HepG2 (cell line): ENCODE measurements around the gene SCUBE1. TPM values are rescaled to one million over a fixed set of nuclear protein-coding genes. Genes with fewer than 3 reads are reported as not detected.

Source experiments
- ATAC-seq: fragments of 200-7000 bp; cut with Tn5 transposase; 3 replicates; pipeline ENCODE4 v1.9.1; 2020; ENCODE audit warnings: mild to moderate bottlenecking, moderate library complexity
- BruUV-seq: library from RNA; stranded (reverse); fragments of 400-500 nt; replicated peaks from 2 replicates; lab custom pipeline; 2021; lab: Mats Ljungman, UMichigan
- CTCF ChIA-PET: fragments of 300-600 bp; formaldehyde crosslinking; extraction: SDS; loops from one replicate; lab custom pipeline; 2021; ENCODE audit warnings: low total read pairs, inconsistent platforms, low intra/inter-chr PET ratio; lab: Yijun Ruan, JAX
- POLR2A ChIA-PET: fragments of 350-600 bp; sonication (Branson Sonifier 250); formaldehyde crosslinking; loops from one replicate; lab custom pipeline; 2020; ENCODE audit warnings: antibody characterized with exemption, inconsistent platforms; lab: Yijun Ruan, JAX
- DNase-seq: peaks from one replicate; pipeline ENCODE4 v3.0.0-alpha.2; 2015; ENCODE audit warnings: low spot score
- FAIRE-seq: peaks from 3 replicates; lab custom pipeline; 2011; peaks lifted over from hg19 to GRCh38; lab: Jason Lieb, UNC
- H2AFZ ChIP-seq: one replicate; pipeline ENCODE4 v1.6.1; 2011; ENCODE audit warnings: low read length, inconsistent platforms
- H3K27ac ChIP-seq: fragments of 300-600 bp; 3 replicates; pipeline ENCODE4 v1.8.0; 2011; ENCODE audit warnings: mixed run types, mild to moderate bottlenecking, mixed read lengths, low read length, inconsistent platforms; ENCODE audit not compliant: insufficient read depth; ENCODE audit errors: extremely low read length
- H3K27me3 ChIP-seq, 2 experiments: fragments of 200-600 bp in 1 of 2; 2 replicates in 1 of 2; 3 replicates in 1 of 2; pipeline versions ENCODE4 v1.6.0 to v1.8.0; 2011; ENCODE audit warnings: low read length in 2 of 2, mild to moderate bottlenecking in 2 of 2, moderate library complexity in 2 of 2, inconsistent platforms in 1 of 2; ENCODE audit not compliant: insufficient read depth in 2 of 2, control insufficient read depth in 1 of 2
- H3K36me3 ChIP-seq, 2 experiments: fragments of 200-600 bp in 1 of 2; replicated peaks in 1 of 2; 2 replicates in 1 of 2; 3 replicates in 1 of 2; pipeline versions ENCODE4 v1.5.1 to v1.8.0; 2011; ENCODE audit warnings: low read length in 2 of 2, inconsistent platforms in 1 of 2; ENCODE audit not compliant: insufficient read depth in 2 of 2, control insufficient read depth in 1 of 2
- H3K4me1 ChIP-seq: 2 replicates; pipeline ENCODE4 v1.5.1; 2012; ENCODE audit warnings: low read length, inconsistent platforms; ENCODE audit not compliant: insufficient read depth
- H3K4me2 ChIP-seq: 2 replicates; pipeline ENCODE4 v1.6.0; 2011; ENCODE audit warnings: low read depth, low read length, inconsistent platforms
- H3K4me3 ChIP-seq, 3 experiments: fragments of 200-600 bp in 1 of 3; sonication (generic), shearing (Covaris generic) in 1 of 3; replicated peaks in 1 of 3; 2 replicates each; pipeline ENCODE4 v1.5.1; 2011 to 2016; ENCODE audit warnings: low read length in 3 of 3, inconsistent platforms in 2 of 3, low read depth in 2 of 3, mild to moderate bottlenecking in 2 of 3, control low read depth in 1 of 3, mixed read lengths in 1 of 3; ENCODE audit not compliant: insufficient read depth in 1 of 3
- H3K79me2 ChIP-seq: one replicate; pipeline ENCODE4 v1.6.1; 2011; ENCODE audit warnings: low read length, inconsistent platforms; ENCODE audit not compliant: insufficient read depth
- H3K9ac ChIP-seq: 2 replicates; pipeline ENCODE4 v1.6.0; 2011; ENCODE audit warnings: mild to moderate bottlenecking, low read depth, low read length, inconsistent platforms; ENCODE audit not compliant: insufficient read depth
- H3K9me3 ChIP-seq: 2 replicates; pipeline ENCODE4 v1.5.1; 2012; ENCODE audit warnings: mild to moderate bottlenecking, low read length
- H4K20me1 ChIP-seq: 2 replicates; pipeline ENCODE4 v1.6.0; 2011; ENCODE audit warnings: inconsistent platforms, mild to moderate bottlenecking, low read length, moderate library complexity; ENCODE audit not compliant: insufficient read depth
- ARNT ChIP-seq: fragments of 450-650 bp; IDR thresholded peaks from 2 replicates; pipeline ENCODE4 v1.6.1; 2017
- CEBPZ ChIP-seq: IDR thresholded peaks from 2 replicates; pipeline ENCODE4 v1.6.1; 2012; ENCODE audit warnings: low read length, improper control_type of control experiment
- FOSL2 ChIP-seq: sonication (generic); formaldehyde crosslinking; IDR thresholded peaks from 2 replicates; pipeline ENCODE4 v1.4.0; 2020; ENCODE audit warnings: missing genetic modification reagents
- SNAPC2 ChIP-seq: sonication (generic); formaldehyde crosslinking; IDR thresholded peaks from 2 replicates; pipeline ENCODE4 v1.8.1; 2022; ENCODE audit warnings: mild to moderate bottlenecking, missing genetic modification reagents
- ZNF30 ChIP-seq: sonication (generic); formaldehyde crosslinking; IDR thresholded peaks from 2 replicates; pipeline ENCODE4 v1.5.0; 2020; ENCODE audit warnings: mild to moderate bottlenecking, missing genetic modification reagents
- WGBS: methylation state at CpG from one replicate; pipeline ENCODE4 v1.1.6; 2017; ENCODE audit warnings: low lambda C conversion rate; 5-methylcytosine and 5-hydroxymethylcytosine counted together
- in situ Hi-C: cut with HindIII; loops from 2 replicates; pipeline ENCODE4 v1.10.0; 2017; ENCODE audit warnings: low pct_unique_long_range_greater_than_20kb; ENCODE audit not compliant: extremely low pct_ligation_motif_present
- intact Hi-C: fragments of 100-400 bp; cut with micrococcal nuclease; formaldehyde crosslinking; loops from one replicate; pipeline ENCODE4 v1.10.0; 2022; ENCODE audit not compliant: unreplicated experiment
- polyA plus RNA-seq, 8 experiments: library from polyadenylated mRNA; depleted of rRNA in 3 of 8; stranded (reverse) in 7 of 8; unstranded in 1 of 8; fragments of >200 nt; fragmentation: Illumina TruSeq in 4 of 8; extraction: Trizol in 4 of 8; gene quantifications; 2 replicates each; pipeline versions ENCODE4 v1.2.1 to v1.2.3, GENCODE V29; 2011 to 2016; ENCODE audit warnings: low read depth in 4 of 8, missing spikeins in 1 of 8, mixed read lengths in 1 of 8; ENCODE audit not compliant: insufficient read depth in 1 of 8
- total RNA-seq, 5 experiments: library from RNA; depleted of rRNA; stranded (reverse); fragments of >200 nt; fragmentation: Illumina TruSeq; extraction: Trizol; gene quantifications; 2 replicates each; pipeline ENCODE4 v1.2.3, GENCODE V29; 2016; ENCODE audit warnings: low read depth in 1 of 5

The SCUBE1 gene
- total and polyA plus RNA-seq, 2 of the 13 experiments (the other 11 are each of a cell fraction or from before 2014, with no cell fraction given): under 0.01 to 0.05 TPM

- TF ChIP-seq CEBPZ (no peak), ARNT (no peak), ZNF30 (CRISPR knock-in tag) (no peak)
Measured at GRCh38 chr22:43156413-43156812, 186.8 kb downstream of the SCUBE1 start (continued).

GRCh38 chr22:43155789-43156188 lies 187.4 kb downstream of the SCUBE1 start:
- WGBS: no CpG with 5 or more reads among the region's 5 CpGs
- no peak overlapping the region for H3K9ac ChIP-seq
- intact Hi-C loops: no loop called here

More at GRCh38 chr22:43155789-43156188, 187.4 kb downstream of the SCUBE1 start:
- no peaks in the 10 kb centered on the region for H3K79me2 ChIP-seq
- no peak overlapping the region for H3K27ac ChIP-seq
- H2AFZ ChIP-seq: no peak overlapping the region
- POLR2A ChIA-PET: interaction anchor here (0.6 kb wide), 1 partner anchor 10 kb away, joined by 3 read pairs; no protein-coding TSS in a partner anchor
- no TSS peak for BruUV-seq
- no peak overlapping the region for H3K4me2 ChIP-seq
- H3K9me3 ChIP-seq: no peaks in the 10 kb centered on the region
- no peak for DNase-seq
- no peaks in the 10 kb centered on the region for H4K20me1 ChIP-seq
- in situ Hi-C loops: no loop called here
- H3K4me3 ChIP-seq: no peak overlapping the region
- H3K4me1 ChIP-seq: peaks cover 37% of the 10 kb centered on the region
- FAIRE-seq: no peak
- 0 out of 2 replicates have a peak, but pooled peaks have one; percentile 30 for TF ChIP-seq FOSL2 (CRISPR knock-in tag)
- TF ChIP-seq SNAPC2 (CRISPR knock-in tag): no peak
- H3K27me3 ChIP-seq: peaks cover 6 to 24% of the 10 kb centered on the region in 2 experiments; a peak in 4 of 5 replicates
- CTCF ChIA-PET: no interaction called here
- no peak for ATAC-seq
- H3K36me3 ChIP-seq: no peaks in the 10 kb centered on the region
